ENCODE results near the gene C17orf58. TPM values are rescaled to one million over a fixed set of nuclear protein-coding genes. Genes with fewer than 3 reads are reported as not detected.

C17orf58 gene
- total and polyA plus RNA-seq, 9 of the 15 experiments (the other 6 are each of a cell fraction or from before 2014, with no cell fraction given) = 8.6 to 37.4 (median 27.6) TPM

- TF ChIP-seq NFE2L1 (tag; IDR thresholded peaks at IDR 0.05; ENCODE audit: borderline replicate concordance, low read depth) = no peak
- TF ChIP-seq KLF1 (tag; IDR thresholded peaks at IDR 0.05) = no peak
- TF ChIP-seq ZNF140 (CRISPR knock-in tag; IDR thresholded peaks at IDR 0.05) = no peak
- 0 out of 2 replicates have a peak, but pooled peaks have one; percentile 28 for TF ChIP-seq MAFG (tag; conservative IDR thresholded peaks at IDR 0.05)
- TF ChIP-seq ZNF583 (CRISPR knock-in tag; IDR thresholded peaks at IDR 0.05) = no peak
- TF ChIP-seq IRF2 (CRISPR knock-in tag; IDR thresholded peaks at IDR 0.05) = no peak
- no peak for TF ChIP-seq ARHGAP35 (IDR thresholded peaks at IDR 0.05; ENCODE audit: partially characterized antibody)
- TF ChIP-seq IFI16 (CRISPR knock-in tag; IDR thresholded peaks at IDR 0.05) = no peak
- peak; percentile 18 for TF ChIP-seq MEIS2 (IDR thresholded peaks at IDR 0.05; ENCODE audit: partially characterized antibody)
- TF ChIP-seq EWSR1 (IDR thresholded peaks at IDR 0.05; ENCODE audit: borderline replicate concordance, low read depth, partially characterized antibody) = peak; percentile 45
- TF ChIP-seq THRB (CRISPR knock-in tag; conservative IDR thresholded peaks at IDR 0.05) = no peak
- no peak for TF ChIP-seq NBN (IDR thresholded peaks at IDR 0.05; ENCODE audit: low read depth)
- peak; percentile 29; the same call in 1 of the 2 replicates for TF ChIP-seq FOSL1 (tag; conservative IDR thresholded peaks at IDR 0.05)
- no peak for TF ChIP-seq GATA2 (CRISPR knock-in tag; IDR thresholded peaks at IDR 0.05)
Observed at GRCh38 chr17:68036304-68037147, 40.3 kb upstream of the C17orf58 start (continued).
